Renal cortical epithelial cell (primary cell): ENCODE measurements around the gene KCNQ5. TPM values are rescaled to one million over a fixed set of nuclear protein-coding genes. Genes with fewer than 3 reads are reported as not detected.
A peak's percentile ranks its signal among the peaks of the same experiment; 100 is the strongest.

Experiments used
- DNase-seq: peaks from one replicate; pipeline ENCODE4 v3.0.0-alpha.2; 2011; ENCODE audit warnings: low read depth
- total RNA-seq: library from RNA; depleted of rRNA; stranded (reverse); fragments of >200 nt; gene quantifications from 2 replicates; pipeline ENCODE4 v1.2.3, GENCODE V29; 2014

The KCNQ5 gene
- total RNA-seq, 1 donor from 2014 or later: under 0.01 TPM

GRCh38 chr6:72675396-72675795, 53.5 kb downstream of the KCNQ5 start:
- peak; percentile 15 for DNase-seq

DNA sequence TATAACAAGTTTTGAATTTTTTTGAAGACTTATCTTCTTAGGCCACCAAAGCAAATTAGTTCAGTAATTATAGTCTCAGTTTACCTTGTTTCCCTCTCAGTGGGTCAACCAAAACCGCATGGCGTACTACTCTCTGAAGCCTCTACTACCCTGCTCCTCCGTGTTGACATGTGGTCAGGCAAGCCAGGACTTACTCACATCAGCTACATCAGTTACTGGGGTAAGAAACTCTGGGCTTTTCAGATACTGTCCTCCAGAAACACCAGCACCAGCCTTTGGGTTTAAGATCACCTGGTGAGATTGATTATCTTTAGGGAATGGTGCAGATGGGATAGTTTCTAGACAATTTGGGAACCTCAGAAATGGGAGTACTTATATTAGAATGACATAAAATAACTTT, 55.1 kb downstream of the KCNQ5 start:
- no peak for DNase-seq

DNA sequence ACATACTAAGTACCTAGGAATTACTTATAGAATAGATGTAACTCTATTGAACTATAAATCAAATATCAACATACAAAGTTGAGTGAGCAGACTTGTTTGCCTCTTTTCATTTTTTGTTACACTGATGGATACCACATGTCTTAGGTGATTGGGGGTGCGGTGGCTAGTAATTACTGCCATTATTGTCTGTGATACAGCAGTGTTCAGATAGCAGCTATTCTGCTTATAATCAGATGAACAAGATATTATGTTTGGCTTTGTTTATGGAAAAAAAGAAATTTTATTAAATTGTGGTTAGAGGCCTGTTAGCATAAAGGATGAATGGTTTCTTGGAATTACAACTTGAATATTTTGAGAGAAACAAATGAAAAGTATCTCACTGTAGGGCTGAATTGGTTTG, 55.9 kb downstream of the KCNQ5 start:
- DNase-seq: no peak

DNA sequence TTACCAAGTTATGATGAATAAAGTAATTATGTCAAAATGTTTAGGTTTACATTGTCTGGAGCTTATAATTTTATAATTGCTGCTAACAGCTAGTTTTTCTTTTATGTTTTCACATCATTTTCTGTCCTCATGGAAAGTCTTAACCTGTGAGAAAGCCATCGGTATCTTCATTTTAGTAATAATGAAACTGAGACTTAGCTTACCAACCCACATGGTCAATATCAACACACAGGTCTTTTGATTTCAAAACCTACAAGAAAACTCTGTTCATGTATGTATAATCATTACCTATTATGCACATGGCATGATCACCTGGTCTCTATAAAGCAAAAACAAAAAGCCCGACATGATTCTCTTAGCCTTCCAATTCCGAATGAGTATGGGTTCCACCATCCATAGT, 61.9 kb downstream of the KCNQ5 start:
- DNase-seq: no peak

GRCh38 chr6:72689107-72689954, 67.5 kb downstream of the KCNQ5 start:
- DNase-seq: no peak

GRCh38 chr6:72691249-72691648, 69.4 kb downstream of the KCNQ5 start:
- no peak for DNase-seq

DNA sequence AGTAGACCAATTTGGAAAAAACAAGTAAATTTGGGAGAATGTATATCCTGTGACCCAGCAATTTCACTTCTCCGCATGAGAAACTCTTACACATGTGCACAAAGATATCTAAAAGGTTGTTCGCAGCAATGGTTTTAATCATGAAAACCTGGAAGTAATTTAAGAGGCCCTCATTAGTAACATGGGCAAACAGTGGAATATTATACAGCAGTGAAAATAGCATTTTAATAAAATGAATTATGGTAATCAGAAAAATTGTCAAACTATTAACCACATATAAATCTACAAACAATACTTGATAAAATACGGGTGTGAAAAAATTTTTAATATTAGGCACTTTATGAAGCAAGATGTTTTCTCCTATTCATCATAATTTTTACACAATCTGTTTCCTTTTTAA, 74.2 kb downstream of the KCNQ5 start:
- DNase-seq: no peak

DNA sequence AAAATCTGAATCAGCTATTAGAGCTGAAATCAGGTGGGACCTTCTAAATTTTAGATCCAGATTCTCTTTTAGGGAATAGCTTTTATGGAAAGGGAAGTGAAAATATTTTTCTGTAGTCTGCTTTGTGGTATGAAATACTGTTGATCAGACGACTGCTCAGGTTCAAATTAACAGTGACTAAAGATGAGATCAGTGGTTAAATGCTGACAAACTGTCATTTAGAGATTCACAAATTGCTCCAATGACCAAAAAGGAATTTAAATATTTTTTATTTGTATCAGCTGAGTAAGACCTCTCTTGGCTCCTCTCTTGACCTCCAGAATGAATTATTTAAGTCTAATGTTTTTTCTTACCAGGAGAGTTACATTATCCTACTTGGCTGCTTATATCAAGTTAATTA, 77.3 kb downstream of the KCNQ5 start:
- DNase-seq: no peak

GRCh38 chr6:72702421-72702820, 80.6 kb downstream of the KCNQ5 start:
- DNase-seq: no peak

GRCh38 chr6:72703093-72703492, 81.2 kb downstream of the KCNQ5 start:
- DNase-seq: no peak

DNA sequence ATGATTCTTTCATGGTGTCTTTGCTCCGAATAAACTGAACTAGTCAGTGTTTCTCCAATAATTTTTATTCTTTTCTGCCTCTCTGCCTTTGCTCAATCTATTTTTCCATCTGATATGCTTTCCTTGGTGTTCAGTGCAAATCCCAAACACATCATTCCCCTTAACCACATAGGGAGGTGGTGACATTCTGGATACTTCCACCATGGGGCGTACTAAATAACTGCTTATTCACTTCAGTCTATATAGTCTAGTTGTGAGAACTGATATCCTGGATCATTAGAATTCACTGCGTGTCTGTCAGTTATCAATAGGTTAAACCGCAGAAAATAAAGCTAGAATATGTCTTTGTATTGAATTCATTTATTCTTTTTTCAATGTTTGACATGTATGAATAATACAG, 83.1 kb downstream of the KCNQ5 start:
- no peak for DNase-seq

- DNase-seq: no peak
Observed at GRCh38 chr6:72709431-72709830, 87.6 kb downstream of the KCNQ5 start.

DNA sequence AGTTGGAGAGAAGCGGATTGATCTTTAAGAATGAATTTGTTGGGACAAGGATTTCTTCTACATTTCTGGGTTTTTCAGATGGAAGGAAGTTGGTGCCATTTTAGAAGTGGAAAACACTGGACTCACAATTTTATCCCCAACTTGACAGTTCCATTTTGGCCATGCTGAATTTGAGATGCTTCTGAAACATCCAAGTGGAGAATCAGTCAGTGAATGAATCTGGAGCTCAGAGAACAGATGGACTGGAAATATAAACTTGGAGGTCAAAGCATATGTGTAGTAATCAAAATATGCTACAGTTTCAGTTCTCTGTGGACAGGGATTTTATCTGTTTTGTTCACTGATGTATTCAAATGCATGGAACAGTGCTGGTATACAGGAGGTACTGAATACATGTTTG, 89.9 kb downstream of the KCNQ5 start:
- no peak for DNase-seq

DNA sequence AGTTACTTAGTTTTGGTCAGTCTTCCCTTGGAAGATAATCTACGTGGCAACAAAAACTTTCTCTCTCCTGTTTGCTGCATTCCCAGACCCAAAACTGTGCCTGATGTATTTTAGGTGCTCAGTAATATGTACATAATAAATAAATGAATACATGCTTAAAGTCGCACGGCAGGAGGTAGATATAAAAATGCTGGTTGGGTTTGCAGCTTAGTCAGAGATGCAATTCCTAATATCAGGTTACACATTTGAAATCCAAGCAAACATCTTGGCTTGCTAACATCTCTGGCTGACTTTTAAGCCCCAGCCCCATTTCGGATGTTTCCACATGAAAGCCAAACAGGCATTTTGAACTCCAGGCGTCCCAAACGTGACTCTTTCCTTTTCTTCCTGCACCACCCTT, 91.0 kb downstream of the KCNQ5 start:
- no peak for DNase-seq

DNA sequence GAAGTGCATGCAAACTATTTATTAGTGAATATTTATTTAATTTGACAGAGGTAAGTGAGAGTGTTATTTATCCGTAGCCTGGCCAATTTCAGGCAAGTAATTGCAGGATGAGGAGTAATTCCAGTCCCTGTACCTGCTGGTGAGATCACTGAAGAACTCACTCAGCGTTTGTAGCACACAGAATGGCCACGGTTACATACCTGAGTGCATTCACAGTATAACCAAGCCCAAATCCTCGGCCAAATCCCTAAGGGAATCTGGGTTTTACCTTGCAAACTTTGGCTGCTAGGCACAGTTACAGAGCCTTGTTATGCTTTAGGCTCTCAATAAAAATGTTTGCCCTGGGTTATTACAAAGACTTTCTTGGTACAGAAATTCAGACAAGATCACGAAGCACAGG, 93.3 kb downstream of the KCNQ5 start:
- no peak for DNase-seq

- DNase-seq: no peak
Observed at GRCh38 chr6:72716916-72717315, 95.1 kb downstream of the KCNQ5 start.

GRCh38 chr6:72720464-72720863, 98.6 kb downstream of the KCNQ5 start:
- no peak for DNase-seq

GRCh38 chr6:72721346-72721745, 99.5 kb downstream of the KCNQ5 start:
- no peak for DNase-seq

GRCh38 chr6:72724545-72724944, 102.7 kb downstream of the KCNQ5 start:
- peak; percentile 80 for DNase-seq

DNA sequence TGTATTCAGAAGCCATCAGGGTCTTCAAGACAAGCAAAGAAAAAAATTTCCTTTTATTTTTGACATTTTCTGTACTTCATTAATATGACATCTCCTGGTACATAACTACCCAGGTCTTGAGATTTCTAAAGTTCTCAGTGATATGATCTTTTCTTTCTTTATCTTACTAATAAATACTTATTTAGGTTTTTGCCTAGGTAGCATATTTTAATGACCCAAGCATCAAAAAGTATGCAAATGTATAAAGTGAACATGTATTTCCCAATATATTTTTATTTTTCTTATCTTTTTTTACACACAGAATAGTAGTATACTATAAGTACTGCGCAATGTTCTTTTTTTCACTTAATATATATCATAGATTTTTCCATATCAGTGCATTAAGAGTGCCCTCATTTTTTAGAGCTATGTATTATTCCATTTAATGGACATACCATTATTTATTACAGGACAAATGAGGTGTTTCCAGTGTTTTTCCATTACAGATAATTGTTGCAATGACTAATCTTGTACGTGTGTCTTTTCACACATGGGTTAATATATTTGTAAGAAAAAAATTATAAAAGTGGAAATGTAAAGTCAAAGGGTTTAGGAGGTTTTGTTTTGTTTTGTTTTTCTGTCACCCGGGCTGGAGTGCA, 107.0 kb downstream of the KCNQ5 start:
- DNase-seq: no peak

GRCh38 chr6:72733045-72733444, 111.2 kb downstream of the KCNQ5 start:
- DNase-seq: no peak

DNA sequence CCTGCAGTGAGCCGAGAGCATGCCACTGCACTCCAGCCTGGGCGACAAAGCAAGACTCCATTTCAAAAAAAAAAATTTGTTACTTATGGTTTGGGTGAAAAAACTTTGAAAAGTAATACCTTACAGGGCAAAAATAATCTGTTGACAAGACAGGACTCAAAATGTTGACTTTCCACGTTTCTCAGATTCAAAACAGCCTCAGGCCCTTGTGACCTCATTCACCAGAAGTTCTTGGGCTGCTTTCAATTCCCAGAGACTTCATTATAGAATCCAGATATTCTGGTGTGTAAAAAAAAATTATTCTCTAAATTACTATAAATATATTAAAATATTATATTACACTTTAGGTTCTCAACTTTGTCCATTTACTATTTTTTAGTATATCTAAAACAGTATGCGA, 116.2 kb downstream of the KCNQ5 start:
- DNase-seq: no peak

- no peak for DNase-seq
Observed at GRCh38 chr6:72739368-72739779, 117.5 kb downstream of the KCNQ5 start.

GRCh38 chr6:72740135-72740534, 118.3 kb downstream of the KCNQ5 start:
- DNase-seq: no peak
